HepG2 (cell line): ENCODE results near the gene DUS1L. TPM values are rescaled to one million over a fixed set of nuclear protein-coding genes. Genes with fewer than 3 reads are reported as not detected.

Experiments
- EP300 ChIP-seq, 3 experiments: sonication (generic) in 1 of 3; formaldehyde crosslinking in 1 of 3; IDR thresholded peaks; 2 replicates each; pipeline versions ENCODE4 v1.5.1 to v1.6.1; 2011 to 2020; ENCODE audit warnings: low read depth in 2 of 3, low read length in 2 of 3, borderline replicate concordance in 1 of 3, improper control_type of control experiment in 1 of 3, mild to moderate bottlenecking in 1 of 3, missing genetic modification reagents in 1 of 3, moderate library complexity in 1 of 3
- FOXK2 ChIP-seq: fragments of 450-650 bp; IDR thresholded peaks from 2 replicates; pipeline ENCODE4 v1.6.1; 2016
- HHEX ChIP-seq: IDR thresholded peaks from 2 replicates; pipeline ENCODE4 v1.6.1; 2016; ENCODE audit warnings: control low read depth
- HOXD1 ChIP-seq: sonication (generic); formaldehyde crosslinking; IDR thresholded peaks from 2 replicates; pipeline ENCODE4 v1.5.0; 2020; ENCODE audit warnings: missing genetic modification reagents
- KLF13 ChIP-seq: sonication (generic); formaldehyde crosslinking; IDR thresholded peaks from 2 replicates; pipeline ENCODE4 v1.4.0; 2020; ENCODE audit warnings: mild to moderate bottlenecking, missing genetic modification reagents
- MAFF ChIP-seq: IDR thresholded peaks from 2 replicates; pipeline ENCODE4 v1.6.1; 2011; ENCODE audit warnings: low read depth, low read length, improper control_type of control experiment
- NCOR1 ChIP-seq: fragments of 200-600 bp; sonication (generic); IDR thresholded peaks from 2 replicates; pipeline ENCODE4 v1.7.0; 2017; ENCODE audit warnings: antibody characterized with exemption, low read length, borderline replicate concordance
- PTBP1 ChIP-seq: fragments of 200-400 bp; formaldehyde crosslinking; IDR thresholded peaks from 2 replicates; pipeline ENCODE4 v1.6.1; 2018; ENCODE audit warnings: low read length, low read depth; ENCODE audit not compliant: poor library complexity, severe bottlenecking
- RFX5 ChIP-seq: IDR thresholded peaks from 2 replicates; pipeline ENCODE4 v1.6.1; 2011; ENCODE audit warnings: low read depth, low read length, improper control_type of control experiment
- TGIF2 ChIP-seq: IDR thresholded peaks from 2 replicates; pipeline ENCODE4 v1.6.1; 2016; ENCODE audit warnings: control low read depth, missing compliant biosample characterization
- TMF1 ChIP-seq: sonication (generic); formaldehyde crosslinking; IDR thresholded peaks from 2 replicates; pipeline ENCODE4 v1.8.1; 2022; ENCODE audit warnings: low read depth, missing genetic modification reagents
- USF2 ChIP-seq, 2 experiments: sonication (generic) in 1 of 2; formaldehyde crosslinking in 1 of 2; IDR thresholded peaks; 2 replicates each; pipeline versions ENCODE4 v1.5.1 to v1.6.1; 2011 to 2020; ENCODE audit warnings: borderline replicate concordance in 1 of 2, low read depth in 1 of 2, low read length in 1 of 2, mild to moderate bottlenecking in 1 of 2, missing genetic modification reagents in 1 of 2, moderate library complexity in 1 of 2
- ZBTB4 ChIP-seq: sonication (generic); formaldehyde crosslinking; IDR thresholded peaks from 2 replicates; pipeline ENCODE4 v1.4.0; 2020; ENCODE audit warnings: missing genetic modification reagents, mild to moderate bottlenecking, borderline replicate concordance
- ZNF749 ChIP-seq: sonication (generic); formaldehyde crosslinking; IDR thresholded peaks from 2 replicates; pipeline ENCODE4 v1.8.0; 2022; ENCODE audit warnings: mild to moderate bottlenecking, missing genetic modification reagents, moderate library complexity, borderline replicate concordance
- ZNF780A ChIP-seq: sonication (generic); formaldehyde crosslinking; IDR thresholded peaks from 2 replicates; pipeline ENCODE4 v1.8.0; 2022; ENCODE audit warnings: mild to moderate bottlenecking, missing genetic modification reagents, moderate library complexity
- polyA plus RNA-seq, 8 experiments: library from polyadenylated mRNA; depleted of rRNA in 3 of 8; stranded (reverse) in 7 of 8; unstranded in 1 of 8; fragments of >200 nt; fragmentation: Illumina TruSeq in 4 of 8; extraction: Trizol in 4 of 8; gene quantifications; 2 replicates each; pipeline versions ENCODE4 v1.2.1 to v1.2.3, GENCODE V29; 2011 to 2016; ENCODE audit warnings: low read depth in 4 of 8, missing spikeins in 1 of 8, mixed read lengths in 1 of 8; ENCODE audit not compliant: insufficient read depth in 1 of 8
- total RNA-seq, 5 experiments: library from RNA; depleted of rRNA; stranded (reverse); fragments of >200 nt; fragmentation: Illumina TruSeq; extraction: Trizol; gene quantifications; 2 replicates each; pipeline ENCODE4 v1.2.3, GENCODE V29; 2016; ENCODE audit warnings: low read depth in 1 of 5
- TF ChIP-seq, protein P1 (sequence below): IDR thresholded peaks from 2 replicates; pipeline ENCODE4 v1.6.1; 2016; ENCODE audit warnings: low read depth, missing genetic modification reagents, missing compliant biosample characterization

DUS1L gene
- total and polyA plus RNA-seq, 2 of the 13 experiments (the other 11 are each of a cell fraction or from before 2014, with no cell fraction given), result 81.0 to 109 TPM

- TF ChIP-seq ZNF749 (CRISPR knock-in tag) (no peak), MAFF (no peak), HOXD1 (CRISPR knock-in tag) (no peak), HHEX (CRISPR knock-in tag) (no peak), PTBP1 (peak; percentile 84), FOXK2 (no peak), ZBTB4 (CRISPR knock-in tag) (no peak), EP300 (IDR thresholded peaks at IDR 0.05; ENCODE audit: low read depth in 2 of 2, low read length in 2 of 2) (no peak), EP300 (CRISPR knock-in tag; IDR thresholded peaks at IDR 0.05; ENCODE audit: borderline replicate concordance) (no peak), TGIF2 (CRISPR knock-in tag) (no peak), KLF13 (no peak), USF2 (IDR thresholded peaks at IDR 0.05; ENCODE audit: low read depth, low read length) (no peak), USF2 (CRISPR knock-in tag; IDR thresholded peaks at IDR 0.05; ENCODE audit: borderline replicate concordance) (peak; percentile 50), TMF1 (CRISPR knock-in tag) (no peak), NCOR1 (no peak), RFX5 (no peak), ZNF780A (CRISPR knock-in tag) (no peak)
- TF ChIP-seq, protein P1, sequence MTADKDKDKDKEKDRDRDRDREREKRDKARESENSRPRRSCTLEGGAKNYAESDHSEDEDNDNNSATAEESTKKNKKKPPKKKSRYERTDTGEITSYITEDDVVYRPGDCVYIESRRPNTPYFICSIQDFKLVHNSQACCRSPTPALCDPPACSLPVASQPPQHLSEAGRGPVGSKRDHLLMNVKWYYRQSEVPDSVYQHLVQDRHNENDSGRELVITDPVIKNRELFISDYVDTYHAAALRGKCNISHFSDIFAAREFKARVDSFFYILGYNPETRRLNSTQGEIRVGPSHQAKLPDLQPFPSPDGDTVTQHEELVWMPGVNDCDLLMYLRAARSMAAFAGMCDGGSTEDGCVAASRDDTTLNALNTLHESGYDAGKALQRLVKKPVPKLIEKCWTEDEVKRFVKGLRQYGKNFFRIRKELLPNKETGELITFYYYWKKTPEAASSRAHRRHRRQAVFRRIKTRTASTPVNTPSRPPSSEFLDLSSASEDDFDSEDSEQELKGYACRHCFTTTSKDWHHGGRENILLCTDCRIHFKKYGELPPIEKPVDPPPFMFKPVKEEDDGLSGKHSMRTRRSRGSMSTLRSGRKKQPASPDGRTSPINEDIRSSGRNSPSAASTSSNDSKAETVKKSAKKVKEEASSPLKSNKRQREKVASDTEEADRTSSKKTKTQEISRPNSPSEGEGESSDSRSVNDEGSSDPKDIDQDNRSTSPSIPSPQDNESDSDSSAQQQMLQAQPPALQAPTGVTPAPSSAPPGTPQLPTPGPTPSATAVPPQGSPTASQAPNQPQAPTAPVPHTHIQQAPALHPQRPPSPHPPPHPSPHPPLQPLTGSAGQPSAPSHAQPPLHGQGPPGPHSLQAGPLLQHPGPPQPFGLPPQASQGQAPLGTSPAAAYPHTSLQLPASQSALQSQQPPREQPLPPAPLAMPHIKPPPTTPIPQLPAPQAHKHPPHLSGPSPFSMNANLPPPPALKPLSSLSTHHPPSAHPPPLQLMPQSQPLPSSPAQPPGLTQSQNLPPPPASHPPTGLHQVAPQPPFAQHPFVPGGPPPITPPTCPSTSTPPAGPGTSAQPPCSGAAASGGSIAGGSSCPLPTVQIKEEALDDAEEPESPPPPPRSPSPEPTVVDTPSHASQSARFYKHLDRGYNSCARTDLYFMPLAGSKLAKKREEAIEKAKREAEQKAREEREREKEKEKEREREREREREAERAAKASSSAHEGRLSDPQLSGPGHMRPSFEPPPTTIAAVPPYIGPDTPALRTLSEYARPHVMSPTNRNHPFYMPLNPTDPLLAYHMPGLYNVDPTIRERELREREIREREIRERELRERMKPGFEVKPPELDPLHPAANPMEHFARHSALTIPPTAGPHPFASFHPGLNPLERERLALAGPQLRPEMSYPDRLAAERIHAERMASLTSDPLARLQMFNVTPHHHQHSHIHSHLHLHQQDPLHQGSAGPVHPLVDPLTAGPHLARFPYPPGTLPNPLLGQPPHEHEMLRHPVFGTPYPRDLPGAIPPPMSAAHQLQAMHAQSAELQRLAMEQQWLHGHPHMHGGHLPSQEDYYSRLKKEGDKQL (CRISPR knock-in tag), result no peak
Observed at GRCh38 chr17:82105417-82105881, 39.8 kb upstream of the DUS1L start (continued).
